ENCODE results near the gene FAM90A26.
"Not testable (repeated sequence)": the region's sequence is repeated elsewhere in the genome, so short reads cannot be mapped to it uniquely, and the experiment has no call there.

GRCh38 chr4:9142786-9143185 is 27.4 kb upstream of the FAM90A26 start:
- TF ChIP-seq, protein P1, sequence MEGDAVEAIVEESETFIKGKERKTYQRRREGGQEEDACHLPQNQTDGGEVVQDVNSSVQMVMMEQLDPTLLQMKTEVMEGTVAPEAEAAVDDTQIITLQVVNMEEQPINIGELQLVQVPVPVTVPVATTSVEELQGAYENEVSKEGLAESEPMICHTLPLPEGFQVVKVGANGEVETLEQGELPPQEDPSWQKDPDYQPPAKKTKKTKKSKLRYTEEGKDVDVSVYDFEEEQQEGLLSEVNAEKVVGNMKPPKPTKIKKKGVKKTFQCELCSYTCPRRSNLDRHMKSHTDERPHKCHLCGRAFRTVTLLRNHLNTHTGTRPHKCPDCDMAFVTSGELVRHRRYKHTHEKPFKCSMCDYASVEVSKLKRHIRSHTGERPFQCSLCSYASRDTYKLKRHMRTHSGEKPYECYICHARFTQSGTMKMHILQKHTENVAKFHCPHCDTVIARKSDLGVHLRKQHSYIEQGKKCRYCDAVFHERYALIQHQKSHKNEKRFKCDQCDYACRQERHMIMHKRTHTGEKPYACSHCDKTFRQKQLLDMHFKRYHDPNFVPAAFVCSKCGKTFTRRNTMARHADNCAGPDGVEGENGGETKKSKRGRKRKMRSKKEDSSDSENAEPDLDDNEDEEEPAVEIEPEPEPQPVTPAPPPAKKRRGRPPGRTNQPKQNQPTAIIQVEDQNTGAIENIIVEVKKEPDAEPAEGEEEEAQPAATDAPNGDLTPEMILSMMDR (IDR thresholded peaks at IDR 0.05; ENCODE audit: low read length), result not testable (repeated sequence)
- TF ChIP-seq EZH2 (IDR thresholded peaks at IDR 0.05; ENCODE audit: borderline replicate concordance, low read length), result not testable (repeated sequence)

Data from OCI-LY1 (cell line).